Measurements from ENCODE around the gene KRT13.

The KRT13 gene

DNA sequence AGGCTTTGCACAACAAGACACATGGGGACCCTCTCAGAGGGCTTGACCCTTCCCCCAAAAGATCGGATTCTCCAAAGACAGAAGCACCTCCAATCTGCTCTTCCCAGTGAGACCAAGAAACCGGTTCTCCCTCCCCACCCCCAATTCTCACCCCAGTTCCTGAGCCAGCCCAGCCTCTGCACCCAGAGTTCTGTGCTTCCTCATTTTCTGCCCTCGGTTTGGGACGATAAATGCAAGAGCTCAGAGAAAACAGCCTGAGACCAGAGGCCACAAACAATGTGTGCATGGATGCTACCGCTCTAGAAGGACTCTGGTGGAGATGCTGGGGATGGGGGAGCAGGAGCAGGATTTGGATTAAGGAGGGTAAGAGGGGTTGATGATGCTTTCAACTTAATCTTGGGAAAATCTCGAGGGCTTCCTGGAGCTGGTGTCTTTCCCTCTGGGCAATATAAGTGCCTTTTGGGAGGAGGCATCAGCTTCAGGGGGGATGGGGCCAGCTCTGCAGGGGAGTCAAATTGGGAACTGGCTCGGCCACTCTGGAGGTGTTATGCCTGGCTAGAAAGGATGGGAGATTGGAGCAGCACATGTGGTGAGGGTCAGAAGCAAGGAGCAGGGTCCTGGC, 7.2 kb upstream of the KRT13 start:
- TF ChIP-seq, protein P1, sequence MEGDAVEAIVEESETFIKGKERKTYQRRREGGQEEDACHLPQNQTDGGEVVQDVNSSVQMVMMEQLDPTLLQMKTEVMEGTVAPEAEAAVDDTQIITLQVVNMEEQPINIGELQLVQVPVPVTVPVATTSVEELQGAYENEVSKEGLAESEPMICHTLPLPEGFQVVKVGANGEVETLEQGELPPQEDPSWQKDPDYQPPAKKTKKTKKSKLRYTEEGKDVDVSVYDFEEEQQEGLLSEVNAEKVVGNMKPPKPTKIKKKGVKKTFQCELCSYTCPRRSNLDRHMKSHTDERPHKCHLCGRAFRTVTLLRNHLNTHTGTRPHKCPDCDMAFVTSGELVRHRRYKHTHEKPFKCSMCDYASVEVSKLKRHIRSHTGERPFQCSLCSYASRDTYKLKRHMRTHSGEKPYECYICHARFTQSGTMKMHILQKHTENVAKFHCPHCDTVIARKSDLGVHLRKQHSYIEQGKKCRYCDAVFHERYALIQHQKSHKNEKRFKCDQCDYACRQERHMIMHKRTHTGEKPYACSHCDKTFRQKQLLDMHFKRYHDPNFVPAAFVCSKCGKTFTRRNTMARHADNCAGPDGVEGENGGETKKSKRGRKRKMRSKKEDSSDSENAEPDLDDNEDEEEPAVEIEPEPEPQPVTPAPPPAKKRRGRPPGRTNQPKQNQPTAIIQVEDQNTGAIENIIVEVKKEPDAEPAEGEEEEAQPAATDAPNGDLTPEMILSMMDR (IDR thresholded peaks at IDR 0.05; ENCODE audit: insufficient read depth, low read depth, low read length, missing control alignments) = no peak
- no peak for DNase-seq (ENCODE audit: low read depth)

GRCh38 chr17:41511716-41512115, 6.3 kb upstream of the KRT13 start:
- TF ChIP-seq, protein P1 (IDR thresholded peaks at IDR 0.05; ENCODE audit: insufficient read depth, low read depth, low read length, missing control alignments) = no peak
- DNase-seq (ENCODE audit: low read depth) = no peak

More for the DNA sequence above, 7.2 kb upstream of the KRT13 start:
- no peak overlapping the region for H3K4me3 ChIP-seq (ENCODE audit: low read depth, low read length)

DNA sequence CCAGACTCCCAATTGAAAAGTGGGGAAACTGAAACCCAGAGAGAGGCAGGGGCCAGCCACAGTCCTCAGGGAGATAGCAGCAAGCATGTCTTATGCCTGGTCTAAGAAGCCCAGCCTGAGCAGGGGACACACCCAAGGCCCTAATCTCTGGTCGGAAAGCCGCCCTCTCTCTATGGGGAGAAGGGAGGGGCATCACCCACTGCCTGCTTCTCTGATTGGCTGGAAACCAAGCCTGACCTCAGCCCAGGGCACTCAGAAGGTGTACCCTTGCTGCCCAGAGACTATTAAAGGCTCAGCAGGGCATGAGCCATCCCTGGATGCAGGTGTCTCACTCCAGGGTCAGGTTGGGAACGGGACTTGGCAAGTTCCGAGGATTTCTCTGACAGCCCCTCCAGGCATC, 5.7 kb upstream of the KRT13 start:
- TF ChIP-seq, protein P1 (IDR thresholded peaks at IDR 0.05; ENCODE audit: insufficient read depth, low read depth, low read length, missing control alignments) = no peak
- DNase-seq (ENCODE audit: low read depth) = no peak

More at GRCh38 chr17:41511716-41512115, 6.3 kb upstream of the KRT13 start:
- H3K4me3 ChIP-seq (ENCODE audit: low read depth, low read length) = no peak overlapping the region

DNA sequence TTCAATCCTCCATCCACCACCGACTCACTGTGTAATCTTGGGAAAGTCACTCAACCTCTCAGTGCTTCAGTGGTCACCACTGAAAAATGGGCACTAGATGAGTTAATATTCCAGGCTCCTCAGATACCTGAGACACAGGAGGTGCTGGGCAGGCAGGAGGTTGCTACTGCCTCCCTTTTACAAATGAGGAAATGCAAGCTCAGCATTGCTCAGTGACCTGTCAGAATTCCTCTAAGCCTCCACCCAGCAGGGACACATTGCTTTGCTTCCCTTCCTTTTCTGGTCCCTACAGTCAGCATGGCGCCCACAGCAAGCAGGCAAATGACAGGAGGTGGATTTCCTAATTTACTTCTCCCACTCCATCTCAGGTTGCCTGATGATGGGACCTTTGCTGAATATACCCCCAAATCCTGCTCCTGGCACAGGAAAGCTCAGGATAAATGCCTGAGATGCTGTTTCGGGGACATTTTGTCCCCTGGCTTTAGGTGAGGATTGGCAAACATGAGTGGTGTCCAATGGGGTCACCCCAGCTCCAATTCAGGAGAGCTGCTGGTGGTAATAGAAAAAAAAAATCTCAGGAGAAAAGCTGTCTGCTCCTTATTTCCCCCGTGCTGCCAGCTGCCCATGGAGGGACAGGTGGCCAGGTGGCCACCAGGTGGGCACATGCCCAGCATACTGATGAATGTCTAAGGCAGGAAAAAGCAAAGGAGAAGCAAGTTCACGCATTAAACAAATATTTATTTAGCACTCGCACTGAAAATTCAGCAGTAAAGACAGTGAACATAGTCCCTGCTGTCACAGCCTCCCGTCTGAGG, 5.0 kb upstream of the KRT13 start:
- DNase-seq (ENCODE audit: low read depth) = no peak
- H3K4me3 ChIP-seq (ENCODE audit: low read depth, low read length) = no peak overlapping the region
- TF ChIP-seq, protein P1 (IDR thresholded peaks at IDR 0.05; ENCODE audit: insufficient read depth, low read depth, low read length, missing control alignments) = no peak

More for the DNA sequence above, 5.7 kb upstream of the KRT13 start:
- no peak overlapping the region for H3K4me3 ChIP-seq (ENCODE audit: low read depth, low read length)

DNA sequence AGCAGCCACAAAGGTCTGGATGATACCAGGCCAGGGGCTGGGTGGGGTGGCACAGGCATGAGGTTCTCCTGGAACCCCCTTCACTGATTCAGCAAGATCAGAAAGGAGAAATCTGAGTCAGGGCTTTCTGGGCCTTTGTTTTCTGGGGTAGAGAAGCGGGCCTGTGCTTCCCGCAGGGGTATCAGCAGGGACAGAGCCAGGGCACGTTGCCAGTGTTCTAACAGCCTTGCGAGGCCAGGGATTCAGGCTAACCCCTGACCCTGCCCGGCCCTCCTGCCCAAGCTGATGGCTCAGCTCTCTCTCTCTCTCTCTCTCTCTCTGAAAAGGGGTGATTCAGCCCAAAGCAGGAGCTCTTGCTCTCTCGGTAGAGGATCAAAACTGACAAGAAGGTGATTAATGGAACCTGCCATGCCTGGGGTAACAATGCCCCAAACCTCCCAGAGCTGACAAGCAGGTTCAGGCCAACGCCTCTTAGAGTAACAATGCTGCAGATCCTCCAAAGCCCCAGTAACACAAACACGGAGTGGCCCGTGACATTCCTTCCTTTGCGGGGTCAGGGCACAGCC, 2.0 kb upstream of the KRT13 start:
- TF ChIP-seq, protein P1 (IDR thresholded peaks at IDR 0.05; ENCODE audit: insufficient read depth, low read depth, low read length, missing control alignments) = no peak
- no peak overlapping the region for H3K4me3 ChIP-seq (ENCODE audit: low read depth, low read length)
- no peak for DNase-seq (ENCODE audit: low read depth)

DNA sequence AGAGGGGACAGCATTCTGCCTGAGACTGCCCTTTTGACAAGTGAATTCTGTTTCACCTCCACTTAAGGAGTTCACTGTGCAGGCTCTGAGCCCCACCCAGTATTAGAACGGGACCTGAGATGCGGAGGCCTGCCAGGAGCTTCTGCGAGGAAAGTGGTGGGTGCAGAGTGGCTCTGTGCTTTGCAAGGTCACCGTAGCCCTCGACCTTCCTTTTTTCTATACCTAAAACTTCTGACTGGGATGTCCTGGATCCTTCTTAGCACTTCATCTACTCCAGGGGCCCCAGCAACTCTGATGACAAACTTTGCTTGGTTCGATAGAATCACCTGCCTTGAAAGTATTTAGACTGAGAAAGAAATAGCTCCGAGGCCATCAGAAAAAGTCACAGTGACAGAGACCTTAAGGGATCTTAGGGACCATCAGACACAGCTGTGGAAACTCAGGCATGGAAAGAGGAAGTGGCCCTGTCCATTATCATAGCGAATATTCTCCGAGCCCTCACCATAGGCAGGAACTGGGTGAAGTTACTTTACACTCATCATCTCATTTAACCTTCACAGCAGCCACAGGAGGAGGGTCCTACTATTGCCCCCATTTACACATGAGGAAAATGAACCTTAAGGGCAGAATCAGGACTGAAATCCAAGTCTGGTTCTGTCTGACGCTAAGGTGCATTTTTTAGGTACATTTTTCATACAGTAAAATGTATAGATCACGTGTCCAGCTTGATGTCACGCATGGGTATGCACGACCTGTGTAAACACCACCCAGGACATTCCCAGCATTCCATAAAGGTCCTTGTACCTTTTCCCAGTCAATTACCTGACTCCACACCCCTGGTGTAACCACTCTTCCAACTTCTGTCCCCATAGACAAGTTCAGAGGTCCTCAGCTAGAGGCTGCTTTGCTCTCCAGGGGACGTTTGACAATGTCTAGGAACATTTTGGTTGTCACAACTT, 676 bp upstream of the KRT13 start:
- TF ChIP-seq, protein P1 (IDR thresholded peaks at IDR 0.05; ENCODE audit: insufficient read depth, low read depth, low read length, missing control alignments) = no peak
- no peak for DNase-seq (ENCODE audit: low read depth)
- H3K4me3 ChIP-seq (ENCODE audit: low read depth, low read length) = no peak overlapping the region
